GM19023 (cell line): ENCODE measurements around the gene FRMD4A.

ENCODE experiments used
- ATAC-seq: cut with Tn5 transposase; IDR thresholded peaks from one replicate; pipeline ENCODE4 v1.9.1; 2021; ENCODE audit warnings: mild to moderate bottlenecking, moderate library complexity; ENCODE audit not compliant: unreplicated experiment

Gene FRMD4A

GRCh38 chr10:14345262-14345661 is 14.5 kb upstream of the FRMD4A start:
- no peak for ATAC-seq

DNA sequence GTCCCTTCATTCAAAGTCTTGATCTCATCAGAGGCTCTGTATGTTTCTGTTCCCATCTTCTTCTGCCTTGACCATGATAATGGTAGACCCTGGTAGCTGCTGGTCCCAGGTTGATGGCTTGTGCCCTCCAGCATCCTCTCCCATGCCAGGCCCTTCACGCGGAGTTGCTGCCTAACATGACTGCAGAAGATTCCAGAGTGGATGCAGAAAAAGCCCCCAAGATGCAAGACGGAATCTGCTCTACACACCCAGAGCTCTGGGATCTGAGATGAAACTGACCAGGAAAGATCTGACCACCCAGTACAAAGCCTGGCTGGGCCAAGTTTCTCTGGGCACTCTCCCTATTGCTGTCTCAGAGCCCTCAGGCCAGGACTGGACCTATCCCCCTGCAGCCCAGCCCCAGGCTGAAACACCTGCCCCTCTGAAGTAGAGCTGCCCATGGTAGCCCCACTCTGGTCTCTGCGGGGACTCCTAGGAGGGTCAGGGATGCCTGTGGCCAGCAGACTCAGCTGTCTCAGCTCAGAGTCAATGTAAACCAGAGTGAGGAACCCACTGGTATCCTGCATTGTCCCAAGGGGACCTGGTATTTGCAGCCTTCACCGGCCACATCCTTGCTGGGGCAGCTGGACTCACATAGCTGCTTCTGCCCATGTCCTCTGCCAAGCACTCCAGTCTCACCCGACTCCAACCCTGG is 9.5 kb upstream of the FRMD4A start:
- ATAC-seq = no peak

DNA sequence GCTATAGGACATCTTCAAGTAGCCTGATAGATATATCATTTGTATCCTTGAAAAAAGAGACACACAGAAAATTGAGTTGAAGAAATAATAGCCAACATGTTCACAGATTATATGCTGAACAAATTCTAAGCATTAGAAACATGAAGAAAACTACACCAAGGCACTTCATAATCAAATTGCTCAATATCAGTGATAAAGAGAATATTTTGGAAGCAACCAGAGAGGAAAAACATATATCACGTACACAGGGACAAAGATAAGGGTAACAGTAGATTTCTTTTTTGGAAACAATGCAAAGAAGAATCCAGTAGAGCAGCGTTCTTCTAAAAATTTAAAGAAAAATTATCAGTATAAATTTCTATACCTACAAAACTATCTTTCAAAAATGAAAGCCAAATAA is 6.0 kb upstream of the FRMD4A start:
- ATAC-seq = no peak

GRCh38 chr10:14334771-14335170 is 4.0 kb upstream of the FRMD4A start:
- ATAC-seq = no peak

GRCh38 chr10:14333606-14334005 is 2.9 kb upstream of the FRMD4A start:
- ATAC-seq = no peak

DNA sequence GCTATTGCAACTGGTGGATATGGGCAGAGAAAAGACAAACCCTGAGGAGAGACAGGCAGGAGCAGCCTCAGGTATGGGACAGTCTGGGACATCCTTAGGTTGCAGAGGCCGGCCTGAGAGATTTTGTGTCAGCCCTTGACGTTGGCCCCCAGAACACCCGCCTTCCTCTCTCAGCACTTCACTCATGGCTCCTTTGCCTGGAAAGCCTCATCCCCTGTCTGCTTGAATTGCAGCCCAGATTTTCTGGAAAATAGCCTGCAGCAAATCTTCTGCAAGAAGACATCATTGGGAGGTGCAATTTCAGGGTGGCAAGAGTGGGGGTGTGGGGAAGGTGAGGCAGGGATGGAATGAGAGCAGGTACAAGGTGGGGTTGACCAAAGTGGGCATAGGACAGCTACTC is 2.2 kb upstream of the FRMD4A start:
- no peak for ATAC-seq

- ATAC-seq = no peak
Observed at GRCh38 chr10:14329746-14330173, 964 bp downstream of the FRMD4A start.

DNA sequence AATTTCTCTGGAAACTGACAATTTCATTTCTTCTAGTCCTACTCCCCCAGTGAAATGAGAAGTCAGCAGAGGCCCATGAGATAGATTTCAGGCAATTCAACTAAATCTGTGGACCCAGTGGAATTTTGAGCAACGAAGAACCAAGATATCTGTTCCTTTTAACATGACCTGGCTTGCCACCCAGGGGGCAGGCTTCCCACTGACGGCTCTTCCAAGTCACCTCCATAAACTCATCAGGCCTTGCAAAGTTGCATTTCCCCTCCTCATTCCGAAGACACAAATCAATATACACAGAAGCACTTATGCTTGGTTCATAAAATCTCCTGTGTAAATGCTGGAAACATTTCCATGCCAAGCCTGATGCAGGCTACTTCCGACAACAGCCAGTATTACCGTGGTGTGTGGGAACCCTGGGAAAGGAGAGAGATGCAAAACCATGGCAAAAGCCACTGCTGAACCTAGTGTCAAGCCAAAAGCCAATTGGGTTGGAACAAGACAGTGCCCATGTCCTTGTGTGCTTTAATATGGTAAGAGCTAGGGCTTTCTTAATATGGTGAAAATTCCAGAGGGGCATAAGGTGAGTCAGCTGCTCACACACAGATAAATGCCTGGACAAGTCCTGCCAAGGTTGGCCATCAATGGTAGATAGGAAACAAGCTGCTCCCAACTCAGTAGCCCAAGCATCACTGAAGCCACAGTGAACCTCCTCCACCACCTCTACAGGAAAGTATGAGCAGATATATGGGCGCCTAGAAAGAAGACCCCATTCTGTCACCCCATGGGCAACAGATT is 1.6 kb downstream of the FRMD4A start:
- ATAC-seq = no peak

DNA sequence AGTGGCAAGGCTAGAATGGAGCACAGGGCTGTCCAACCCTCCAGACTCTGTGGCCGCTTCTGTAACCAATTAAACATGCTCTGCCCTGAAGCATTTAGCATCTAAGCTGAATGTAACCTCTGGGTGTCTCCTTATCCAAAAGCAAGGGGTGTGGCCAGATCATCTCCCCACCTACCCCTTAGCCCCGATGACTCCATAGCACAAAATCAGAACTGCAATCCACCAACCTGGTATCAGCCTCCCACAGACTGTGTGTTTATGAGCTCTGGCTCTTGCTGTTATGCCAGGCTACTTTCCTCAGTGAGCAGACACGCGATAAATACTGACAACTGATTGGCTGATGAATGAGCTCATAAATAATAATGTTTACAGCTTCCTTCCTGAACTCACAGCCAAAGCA is 3.2 kb downstream of the FRMD4A start:
- ATAC-seq = no peak

- ATAC-seq = no peak
Observed at GRCh38 chr10:14326581-14326980, 4.1 kb downstream of the FRMD4A start.

GRCh38 chr10:14325325-14325955 is 5.3 kb downstream of the FRMD4A start:
- no peak for ATAC-seq

GRCh38 chr10:14322526-14323188 is 8.1 kb downstream of the FRMD4A start:
- ATAC-seq = no peak

- no peak for ATAC-seq
Observed at GRCh38 chr10:14318007-14318406, 12.7 kb downstream of the FRMD4A start.

GRCh38 chr10:14312014-14312413 is 18.7 kb downstream of the FRMD4A start:
- ATAC-seq = no peak

GRCh38 chr10:14311206-14311957 is 19.3 kb downstream of the FRMD4A start:
- ATAC-seq = no peak

- ATAC-seq = no peak
Observed at GRCh38 chr10:14309593-14309992, 21.1 kb downstream of the FRMD4A start.

GRCh38 chr10:14306190-14306589 is 24.5 kb downstream of the FRMD4A start:
- no peak for ATAC-seq

- ATAC-seq = no peak
Observed at GRCh38 chr10:14304046-14304445, 26.7 kb downstream of the FRMD4A start.

DNA sequence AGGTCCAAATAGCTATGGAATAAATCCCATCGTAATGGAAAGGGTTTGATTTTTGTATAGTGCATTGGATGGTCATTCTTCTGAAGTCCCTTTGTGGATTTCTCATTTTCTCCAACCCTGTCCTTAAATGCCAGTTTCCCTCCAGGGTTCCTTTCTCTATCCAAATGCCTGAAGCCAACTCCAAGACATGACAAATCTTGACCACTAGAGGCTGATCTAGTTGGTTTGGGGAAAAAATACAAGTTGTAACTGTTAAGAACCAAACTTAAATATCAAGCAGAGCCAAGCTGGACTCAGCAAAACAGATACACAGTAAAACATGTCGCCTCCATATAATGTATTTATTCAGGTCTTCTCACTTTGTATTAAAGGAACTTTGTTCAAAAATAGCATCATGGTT is 28.7 kb downstream of the FRMD4A start:
- ATAC-seq = no peak

DNA sequence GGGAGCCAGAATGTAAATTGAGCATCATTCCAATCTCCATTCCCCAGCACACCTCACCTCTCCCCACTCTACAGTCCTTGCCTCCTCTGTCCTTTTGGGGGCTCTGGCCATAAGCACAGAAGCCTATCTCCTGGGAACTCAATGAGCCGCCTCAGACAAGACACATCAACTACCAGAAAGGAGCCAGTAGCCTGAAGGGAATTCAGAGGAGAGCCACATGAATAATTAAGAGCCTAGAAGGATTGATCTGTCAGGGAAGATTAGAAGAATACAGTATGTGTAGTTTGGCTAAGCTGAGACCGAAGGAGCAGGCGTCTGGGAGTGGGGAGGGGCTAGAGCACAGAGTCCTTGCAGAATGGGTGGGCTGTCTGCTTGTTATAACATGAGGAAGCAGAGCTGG is 31.2 kb downstream of the FRMD4A start:
- no peak for ATAC-seq
